ENCODE measurements around the gene NEXMIF.

- no peak for TF ChIP-seq POLR2A (IDR thresholded peaks at IDR 0.05; ENCODE audit: low read length)
- TF ChIP-seq GATA1 (IDR thresholded peaks at IDR 0.05; ENCODE audit: low read depth, low read length) = no peak
These were observed 120.7 kb downstream of the NEXMIF start for GRCh38 chrX:74804574-74804973.

Data from erythroblast (primary cell).